Nephron (organoid): ENCODE results near the gene MORN4.

ENCODE experiments used
- H3K27ac Mint-ChIP-seq, 3 experiments: 2 replicates each; pipeline ENCODE4 v1.8.0; 2020; ENCODE audit warnings: mixed read lengths in 3 of 3, mild to moderate bottlenecking in 2 of 3, moderate library complexity in 1 of 3
- H3K27me3 Mint-ChIP-seq: 2 replicates; pipeline ENCODE4 v1.8.0; 2021; ENCODE audit warnings: low read depth, mild to moderate bottlenecking, moderate library complexity, mixed read lengths
- H3K36me3 Mint-ChIP-seq: 2 replicates; pipeline ENCODE4 v1.8.0; 2020; ENCODE audit warnings: low read depth, mixed read lengths
- H3K4me1 Mint-ChIP-seq: 2 replicates; pipeline ENCODE4 v1.8.0; 2020; ENCODE audit warnings: mixed read lengths
- H3K4me3 Mint-ChIP-seq, 3 experiments: 2 replicates each; pipeline ENCODE4 v1.8.0; 2020; ENCODE audit warnings: mild to moderate bottlenecking in 3 of 3, mixed read lengths in 3 of 3, moderate library complexity in 2 of 3
- H3K9me3 Mint-ChIP-seq: 2 replicates; pipeline ENCODE4 v1.8.0; 2020; ENCODE audit warnings: mixed read lengths
- CTCF ChIP-seq, 3 experiments: fragments of 200-600 bp; sonication (generic); IDR thresholded peaks; one replicate each; pipeline ENCODE4 v1.5.0; 2021; ENCODE audit warnings: antibody characterized with exemption in 3 of 3; ENCODE audit not compliant: unreplicated experiment in 3 of 3

MORN4 gene

GRCh38 chr10:97632949-97633884 is at the start of gene MORN4:
Gene MORN4 (minus strand): TSS chr10:97633500. CDS start chr10:97619653, 13,847 bp downstream.
- peak within 1 kb of the TSS; percentile 95 to 96 (median 95) for H3K4me3 Mint-ChIP-seq
- H3K27me3 Mint-ChIP-seq = no peaks in the 10 kb centered on the region
- peak within 1 kb of the TSS; percentile 90 to 95 (median 93) for H3K27ac Mint-ChIP-seq
- peaks cover 12% of the 10 kb centered on the region for H3K4me1 Mint-ChIP-seq
- peaks cover 3% of the 10 kb centered on the region for H3K36me3 Mint-ChIP-seq
- TF ChIP-seq CTCF (IDR thresholded peaks at IDR 0.05; ENCODE audit: unreplicated experiment in 3 of 3) = no peak
- no peaks in the 10 kb centered on the region for H3K9me3 Mint-ChIP-seq

GRCh38 chr10:97682042-97682441 is 48.7 kb upstream of the MORN4 start:
- TF ChIP-seq CTCF (IDR thresholded peaks at IDR 0.05; ENCODE audit: unreplicated experiment in 3 of 3) = no peak

GRCh38 chr10:97679594-97679993 is 46.3 kb upstream of the MORN4 start:
- TF ChIP-seq CTCF (IDR thresholded peaks at IDR 0.05; ENCODE audit: unreplicated experiment in 3 of 3) = no peak
- no peak overlapping the region for H3K27ac Mint-ChIP-seq
- peaks cover 7% of the 10 kb centered on the region for H3K36me3 Mint-ChIP-seq
- H3K4me3 Mint-ChIP-seq = no peak overlapping the region
- H3K4me1 Mint-ChIP-seq = peaks cover 6% of the 10 kb centered on the region
- no peaks in the 10 kb centered on the region for H3K9me3 Mint-ChIP-seq
- H3K27me3 Mint-ChIP-seq = no peaks in the 10 kb centered on the region

More at GRCh38 chr10:97682042-97682441, 48.7 kb upstream of the MORN4 start:
- no peaks in the 10 kb centered on the region for H3K9me3 Mint-ChIP-seq
- H3K27ac Mint-ChIP-seq = no peak overlapping the region
- H3K27me3 Mint-ChIP-seq = no peaks in the 10 kb centered on the region
- no peaks in the 10 kb centered on the region for H3K36me3 Mint-ChIP-seq
- H3K4me3 Mint-ChIP-seq = no peak overlapping the region
- peaks cover 13% of the 10 kb centered on the region for H3K4me1 Mint-ChIP-seq

- no peaks in the 10 kb centered on the region for H3K4me1 Mint-ChIP-seq
- H3K4me3 Mint-ChIP-seq = no peak overlapping the region
- H3K27me3 Mint-ChIP-seq = no peaks in the 10 kb centered on the region
- H3K36me3 Mint-ChIP-seq = peaks cover 21% of the 10 kb centered on the region
- H3K9me3 Mint-ChIP-seq = no peaks in the 10 kb centered on the region
- TF ChIP-seq CTCF (IDR thresholded peaks at IDR 0.05; ENCODE audit: unreplicated experiment in 3 of 3) = peak; percentile 81 to 93 (median 86)
- no peak overlapping the region for H3K27ac Mint-ChIP-seq
These were observed 43.7 kb upstream of the MORN4 start for GRCh38 chr10:97676770-97677581.

- Mint-ChIP-seq H3K4me1 (no peaks in the 10 kb centered on the region), H3K27me3 (no peaks in the 10 kb centered on the region), H3K4me3 (no peak overlapping the region), H3K36me3 (peaks cover 32% of the 10 kb centered on the region), H3K9me3 (no peaks in the 10 kb centered on the region), H3K27ac (no peak overlapping the region)
- no peak for TF ChIP-seq CTCF (IDR thresholded peaks at IDR 0.05; ENCODE audit: unreplicated experiment in 3 of 3)
These were observed 41.9 kb upstream of the MORN4 start for GRCh38 chr10:97675222-97675621.
